ENCODE measurements around the gene LHFPL4.
"Not testable (repeated sequence)": the region's sequence is repeated elsewhere in the genome, so short reads cannot be mapped to it uniquely, and the experiment has no call there.

The LHFPL4 gene

DNA sequence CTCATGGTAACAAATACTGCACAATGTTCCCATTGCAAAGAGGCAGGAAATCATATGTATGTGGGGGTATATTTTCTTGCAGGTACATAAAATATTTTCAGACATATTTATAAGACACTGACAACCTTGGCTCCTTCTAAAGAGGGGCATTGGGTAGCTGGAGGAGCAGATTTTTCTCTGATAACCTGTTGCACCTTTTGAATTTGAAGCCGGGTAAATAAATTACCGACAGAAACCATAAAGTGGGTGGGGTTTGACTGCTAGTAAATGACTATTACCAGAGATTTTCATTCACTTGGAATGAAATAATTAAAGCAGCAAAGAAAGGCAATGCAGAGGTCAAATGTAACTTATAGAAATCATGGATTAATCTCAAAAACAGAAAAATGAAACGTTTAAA is 19.2 kb downstream of the LHFPL4 start:
- DNase-seq: no peak

DNA sequence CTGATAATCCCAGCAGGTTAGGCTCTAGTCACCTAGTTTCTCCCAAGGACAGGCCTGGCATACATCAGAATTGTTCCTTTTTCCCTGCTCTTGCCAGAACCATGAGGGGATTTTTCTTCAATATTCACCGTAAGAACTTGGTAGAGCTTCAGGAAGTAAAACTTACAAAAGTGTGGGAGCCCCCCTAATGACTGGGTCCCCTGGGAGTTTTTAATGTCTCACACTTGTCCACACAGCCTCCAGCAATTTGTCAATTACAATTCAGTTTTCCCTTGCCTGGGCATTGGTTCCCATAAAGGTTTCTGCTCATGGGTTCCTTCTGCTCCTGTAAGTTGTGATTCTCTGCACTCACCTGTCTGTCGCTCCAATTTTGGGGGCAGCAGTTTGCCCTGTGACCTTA is 28.5 kb downstream of the LHFPL4 start:
- no peak for DNase-seq

- DNase-seq: no peak
Measured at GRCh38 chr3:9514956-9515355, 38.7 kb downstream of the LHFPL4 start.

DNA sequence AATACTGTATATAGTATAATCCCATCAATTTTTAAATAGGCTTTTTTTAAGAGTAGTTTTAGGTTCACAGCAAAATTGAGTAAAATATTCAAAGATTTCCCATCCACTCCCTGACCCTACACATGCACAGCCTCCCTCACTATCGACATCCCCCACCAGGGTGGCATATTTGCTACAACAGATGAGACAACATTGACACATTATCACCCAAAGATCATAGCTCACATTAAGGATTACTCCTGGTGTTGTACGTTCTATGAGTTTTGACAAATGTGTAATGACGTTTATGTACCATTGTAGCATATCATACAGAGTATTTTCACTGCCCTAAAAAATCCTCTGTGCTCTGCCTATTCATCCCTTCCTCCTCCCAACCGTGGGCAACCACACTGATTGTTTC is 39.3 kb downstream of the LHFPL4 start:
- DNase-seq: no peak

- DNase-seq: no peak
Measured at GRCh38 chr3:9512456-9513045, 41.1 kb downstream of the LHFPL4 start.

GRCh38 chr3:9508781-9509180 is 44.8 kb downstream of the LHFPL4 start:
- no peak for DNase-seq

DNA sequence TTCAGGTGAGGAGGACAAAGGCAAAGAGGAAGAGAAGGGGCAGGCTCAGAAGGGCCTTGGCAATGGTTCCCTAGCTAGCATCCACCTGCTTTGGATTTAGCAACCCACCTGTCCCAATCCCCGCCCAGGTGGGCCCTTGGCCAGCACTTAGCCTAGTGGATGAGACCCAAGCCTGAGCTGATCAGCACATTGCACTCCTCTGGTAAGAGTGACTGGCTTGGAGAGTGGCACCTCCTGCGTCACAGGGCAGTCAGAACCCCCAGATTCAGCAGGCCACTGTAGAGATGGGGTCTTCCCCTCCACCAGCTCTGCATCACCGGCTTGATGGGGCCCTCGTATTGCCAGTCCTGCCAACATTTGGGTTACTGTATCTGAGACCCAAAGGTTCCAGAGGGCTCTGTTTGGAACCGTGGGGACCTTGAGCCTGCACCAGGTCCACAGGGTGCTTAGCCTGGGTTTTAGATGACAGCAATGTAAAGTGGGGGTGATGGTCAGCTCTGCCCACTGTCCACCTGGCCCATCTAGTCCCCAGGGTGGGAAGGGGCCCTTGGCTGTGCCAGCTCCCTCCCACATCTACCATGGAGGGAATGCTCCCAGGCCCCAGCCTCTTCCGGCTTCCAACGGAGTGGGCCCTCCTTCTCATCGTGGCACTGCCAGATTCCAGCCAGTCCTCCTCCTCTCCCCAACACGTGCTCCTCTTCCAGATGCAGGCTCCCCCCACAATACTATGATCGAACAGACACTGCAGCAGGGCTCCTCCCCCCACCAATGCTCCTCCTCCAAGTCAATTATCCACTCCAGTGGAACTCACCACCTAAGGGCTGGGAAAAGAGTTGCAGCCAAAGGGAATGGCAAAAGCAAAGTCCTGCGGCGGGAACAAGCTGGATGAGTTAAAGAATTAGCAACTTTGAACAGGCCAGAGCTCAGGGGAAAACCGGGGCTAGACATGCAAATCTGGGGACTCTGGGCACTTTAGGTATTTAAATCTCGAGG is 45.7 kb downstream of the LHFPL4 start:
- no peak for DNase-seq

GRCh38 chr3:9503283-9503682 is 50.3 kb downstream of the LHFPL4 start:
- peak; percentile 42 for DNase-seq

DNA sequence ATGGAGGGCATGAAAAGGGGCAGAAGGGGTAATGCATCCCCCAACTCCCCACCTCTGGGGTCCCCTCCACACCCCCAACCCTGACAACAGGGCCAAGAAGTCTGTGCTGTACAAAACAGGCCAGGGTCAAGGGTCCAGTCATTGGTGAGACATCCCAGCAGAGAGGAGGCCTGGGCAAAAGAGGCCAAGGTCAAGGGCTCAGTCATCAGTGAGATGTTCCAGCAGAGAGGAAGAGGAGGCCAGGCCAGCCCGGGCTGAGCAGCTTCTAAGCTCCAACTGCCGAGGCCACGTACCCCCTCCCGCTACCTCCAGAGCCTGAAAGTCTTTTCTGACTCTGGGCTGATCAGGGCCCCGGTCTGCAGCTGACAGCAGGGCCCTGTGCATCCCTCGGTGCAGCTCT is 52.4 kb downstream of the LHFPL4 start:
- no peak for DNase-seq

GRCh38 chr3:9500108-9501050 is 53.2 kb downstream of the LHFPL4 start:
- DNase-seq: peak; percentile 27

DNA sequence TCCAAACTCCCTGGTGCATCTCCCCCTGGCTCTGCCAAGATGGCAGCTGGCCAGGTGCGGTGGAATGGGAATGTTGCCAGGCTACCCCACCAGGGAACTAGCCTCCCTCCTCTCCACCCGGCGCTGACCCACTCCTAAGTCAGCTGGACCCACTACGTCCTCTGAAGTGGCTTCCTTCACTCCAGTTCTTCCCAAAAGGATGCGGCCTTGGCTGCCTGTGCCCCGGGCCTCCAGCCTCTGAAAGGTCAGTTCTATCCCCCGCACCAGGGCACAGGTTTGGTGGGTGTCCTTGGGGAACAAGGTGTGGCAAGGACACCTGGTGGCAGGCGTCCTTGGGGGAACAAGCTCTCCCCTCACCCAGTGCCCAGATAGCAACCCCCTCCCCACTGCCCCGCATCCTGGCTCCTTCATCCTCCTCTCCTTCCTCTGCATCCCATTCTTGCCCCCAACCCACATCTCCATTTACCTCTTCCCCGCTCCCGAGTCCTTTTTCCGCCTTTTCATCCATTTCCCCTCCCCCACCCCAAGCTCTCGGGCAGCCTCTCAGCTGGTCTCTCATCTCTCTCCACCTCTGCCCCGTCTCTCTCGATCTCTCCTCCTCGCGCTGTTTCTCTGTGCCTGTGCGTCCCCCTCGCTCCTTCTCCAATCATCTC is 54.0 kb downstream of the LHFPL4 start:
- DNase-seq: no peak

GRCh38 chr3:9498781-9499180 is 54.8 kb downstream of the LHFPL4 start:
- no peak for DNase-seq

- DNase-seq: no peak
Measured at GRCh38 chr3:9497821-9498565, 55.6 kb downstream of the LHFPL4 start.

- DNase-seq: no peak
Measured at GRCh38 chr3:9496893-9497292, 56.7 kb downstream of the LHFPL4 start.

GRCh38 chr3:9494036-9494435 is 59.6 kb downstream of the LHFPL4 start:
- not testable (repeated sequence) for DNase-seq

GRCh38 chr3:9491506-9491905 is 62.1 kb downstream of the LHFPL4 start:
- no peak for DNase-seq

DNA sequence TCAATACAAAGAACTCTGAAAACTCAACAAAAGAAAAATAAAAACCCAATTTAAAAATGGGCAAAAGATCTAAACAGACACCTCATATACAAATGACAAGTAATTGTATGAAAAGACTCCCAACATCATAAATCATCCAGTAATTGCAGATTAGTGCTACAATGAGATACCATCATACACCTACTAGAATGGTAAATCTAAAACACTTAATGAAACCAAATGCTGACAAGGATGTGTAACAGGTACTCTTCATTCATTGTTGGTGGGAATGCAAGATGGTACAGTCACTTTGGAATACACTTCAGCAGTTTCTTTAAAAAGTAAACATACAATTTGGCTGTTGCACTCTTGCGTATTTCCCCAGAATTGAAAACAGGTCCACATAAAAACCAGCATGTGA is 68.4 kb downstream of the LHFPL4 start:
- no peak for DNase-seq

- DNase-seq: no peak
Measured at GRCh38 chr3:9480265-9480664, 73.4 kb downstream of the LHFPL4 start.

- DNase-seq: no peak
Measured at GRCh38 chr3:9476935-9477334, 76.7 kb downstream of the LHFPL4 start.

DNA sequence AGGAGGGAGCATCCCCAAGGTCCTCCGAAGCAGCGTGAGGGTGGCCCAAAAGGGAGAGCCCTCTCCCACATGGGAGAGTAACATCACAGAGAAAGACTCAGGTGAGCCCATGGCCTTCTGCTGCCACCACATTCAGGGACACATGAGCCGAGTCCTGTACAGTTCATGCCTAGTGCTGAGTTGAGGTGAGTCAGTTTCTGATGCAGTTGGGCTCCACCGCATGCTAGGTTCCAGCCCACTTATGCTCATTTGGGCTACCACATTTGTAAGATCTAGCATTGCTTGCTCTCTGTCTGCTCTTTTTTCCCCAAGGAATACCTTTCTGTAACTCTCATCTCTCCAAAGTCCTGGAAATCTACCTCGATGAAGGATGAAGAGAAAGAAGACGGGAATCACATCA is 79.1 kb downstream of the LHFPL4 start:
- DNase-seq: no peak

GRCh38 chr3:9473496-9474065 is 80.0 kb downstream of the LHFPL4 start:
- DNase-seq: no peak

DNA sequence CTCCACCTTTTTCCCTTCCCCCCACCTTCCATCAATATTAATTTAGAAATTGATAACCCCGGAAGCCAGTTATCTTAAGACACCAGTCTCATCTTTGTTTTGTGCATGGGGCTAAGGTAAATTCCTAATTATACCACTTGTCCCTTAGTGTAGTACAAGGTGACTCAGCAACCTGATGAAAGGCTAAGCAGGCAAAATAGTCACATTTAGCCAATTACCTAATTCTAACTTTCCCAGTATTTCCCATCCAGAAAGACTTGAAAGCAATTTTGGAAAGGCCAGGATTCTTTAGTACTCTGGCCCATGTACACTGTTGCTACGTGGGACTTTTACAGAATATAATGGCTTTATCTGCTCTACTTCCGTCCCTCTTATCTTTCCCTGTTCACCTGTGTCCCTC is 83.6 kb downstream of the LHFPL4 start:
- DNase-seq: no peak

All from NCI-H1048 (cell line).